ENCODE results near the gene IL1RL1. TPM values are rescaled to one million over a fixed set of nuclear protein-coding genes. Genes with fewer than 3 reads are reported as not detected.

IL1RL1 gene
- total RNA-seq, 2 donors from 2014 or later = 36.3 to 57.7 TPM

Other genes with a start within 250 kb of the IL1RL1 start
- gene IL1R1, start 168.8 kb upstream of the IL1RL1 start, total RNA-seq = under 1 TPM; 0.19 to 0.86 TPM
- under 1 TPM in 1 of 2 donors, not detected in 1; 0.19 TPM for gene IL1RL2, start 124.5 kb upstream of the IL1RL1 start, total RNA-seq
- gene IL18R1, start 44.2 kb downstream of the IL1RL1 start, total RNA-seq = 100 to 1,000 TPM; 135 to 219 TPM
- gene IL18RAP, start 111.6 kb downstream of the IL1RL1 start, total RNA-seq = 100 to 1,000 TPM; 159 to 355 TPM
- gene SLC9A4, start 161.7 kb downstream of the IL1RL1 start, total RNA-seq = under 1 TPM; 0.10 to 0.14 TPM

Data from natural killer cell treated with Interleukin-12 subunit alpha and Interleukin-12 subunit beta and Interleukin-15 and Interleukin-18, amount 100 ng/mL, for 72 hours (primary cell).